ENCODE measurements around the gene VAV2.

The VAV2 gene

GRCh38 chr9:133889584-133890301 is 102.4 kb downstream of the VAV2 start:
- DNase-seq = no peak

- no peak for DNase-seq
Observed at GRCh38 chr9:133888809-133889491, 103.2 kb downstream of the VAV2 start.

- DNase-seq = no peak
Observed at GRCh38 chr9:133888048-133888808, 103.9 kb downstream of the VAV2 start.

GRCh38 chr9:133887540-133888047 is 104.5 kb downstream of the VAV2 start:
- no peak for DNase-seq

- DNase-seq = no peak
Observed at GRCh38 chr9:133886563-133887501, 105.3 kb downstream of the VAV2 start.

GRCh38 chr9:133884907-133885744 is 107.0 kb downstream of the VAV2 start:
- DNase-seq = no peak

GRCh38 chr9:133882849-133883755 is 109.0 kb downstream of the VAV2 start:
- no peak for DNase-seq

GRCh38 chr9:133881671-133882381 is 110.3 kb downstream of the VAV2 start:
- DNase-seq = no peak

GRCh38 chr9:133880851-133881661 is 111.1 kb downstream of the VAV2 start:
- no peak for DNase-seq

GRCh38 chr9:133880136-133880535 is 112.0 kb downstream of the VAV2 start:
- no peak for DNase-seq

GRCh38 chr9:133879615-133880014 is 112.5 kb downstream of the VAV2 start:
- no peak for DNase-seq

- no peak for DNase-seq
Observed at GRCh38 chr9:133878402-133878801, 113.7 kb downstream of the VAV2 start.

GRCh38 chr9:133877967-133878366 is 114.2 kb downstream of the VAV2 start:
- DNase-seq = no peak

- no peak for DNase-seq
Observed at GRCh38 chr9:133877327-133877726, 114.8 kb downstream of the VAV2 start.

GRCh38 chr9:133876836-133877235 is 115.3 kb downstream of the VAV2 start:
- DNase-seq = no peak

- no peak for DNase-seq
Observed at GRCh38 chr9:133876144-133876543, 116.0 kb downstream of the VAV2 start.

- DNase-seq = no peak
Observed at GRCh38 chr9:133875131-133875530, 117.0 kb downstream of the VAV2 start.

- DNase-seq = no peak
Observed at GRCh38 chr9:133874659-133875058, 117.5 kb downstream of the VAV2 start.
